Osteocyte (in vitro differentiated cells): ENCODE results near the gene ITPKB. TPM values are rescaled to one million over a fixed set of nuclear protein-coding genes. Genes with fewer than 3 reads are reported as not detected.

Source experiments
- DNase-seq: peaks from one replicate; pipeline ENCODE4 v3.0.0; 2021; ENCODE audit warnings: mixed read lengths; ENCODE audit not compliant: unreplicated experiment; ENCODE audit errors: extremely low spot score
- H3K27ac Mint-ChIP-seq: one replicate; pipeline ENCODE4 v1.8.0; 2021; ENCODE audit warnings: mild to moderate bottlenecking, mixed read lengths; ENCODE audit not compliant: unreplicated experiment
- H3K27me3 Mint-ChIP-seq: one replicate; pipeline ENCODE4 v1.8.0; 2021; ENCODE audit warnings: mixed read lengths; ENCODE audit not compliant: unreplicated experiment
- H3K36me3 Mint-ChIP-seq: one replicate; pipeline ENCODE4 v1.8.0; 2021; ENCODE audit warnings: mixed read lengths; ENCODE audit not compliant: unreplicated experiment
- H3K4me1 Mint-ChIP-seq: one replicate; pipeline ENCODE4 v1.8.0; 2021; ENCODE audit warnings: mixed read lengths; ENCODE audit not compliant: unreplicated experiment
- H3K4me3 Mint-ChIP-seq: one replicate; pipeline ENCODE4 v1.8.0; 2021; ENCODE audit warnings: mild to moderate bottlenecking, moderate library complexity, mixed read lengths; ENCODE audit not compliant: unreplicated experiment
- H3K9me3 Mint-ChIP-seq: one replicate; pipeline ENCODE4 v1.8.0; 2021; ENCODE audit warnings: mixed read lengths; ENCODE audit not compliant: unreplicated experiment
- total RNA-seq: library from RNA; stranded (reverse); gene quantifications from 2 replicates; pipeline ENCODE4 v1.2.1, GENCODE V29; 2021
- TF ChIP-seq, protein P1 (sequence below): fragments of 200-600 bp; sonication (generic); IDR thresholded peaks from 2 replicates; pipeline ENCODE4 v1.5.0; 2021; ENCODE audit warnings: antibody characterized with exemption, mild to moderate bottlenecking, moderate library complexity

The ITPKB gene
- total RNA-seq, 1 donor from 2014 or later = 28.3 TPM

DNA sequence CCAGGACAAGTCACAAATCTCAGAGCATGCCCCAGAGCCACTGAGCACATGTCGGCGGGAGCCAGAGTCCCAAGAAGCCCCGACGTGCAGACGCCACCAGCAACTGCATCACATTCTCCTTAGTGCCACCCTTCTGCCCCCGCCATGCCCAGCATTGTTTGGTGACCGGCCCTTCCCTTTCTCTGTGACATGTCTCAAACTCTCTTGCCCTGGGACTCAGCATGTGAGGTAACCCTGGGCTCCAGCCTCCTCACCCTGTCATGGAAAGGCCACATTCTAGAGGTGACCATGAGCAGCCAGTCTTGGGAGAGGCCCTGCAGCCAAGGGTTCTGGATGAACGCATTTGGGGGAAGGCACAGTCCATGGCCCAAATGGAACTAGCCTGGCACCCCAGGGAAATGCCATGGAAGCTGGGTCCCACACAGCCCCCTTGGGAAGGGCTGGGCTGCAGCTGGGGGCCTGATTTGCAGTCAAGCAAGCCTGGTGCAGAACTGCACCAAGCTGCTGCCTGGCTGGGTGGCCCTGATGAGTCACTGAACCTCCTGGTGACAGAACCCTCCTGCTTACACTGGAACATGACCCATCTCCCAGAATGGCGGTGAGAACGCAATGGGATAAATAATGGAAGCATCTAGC, 94.4 kb downstream of the ITPKB start:
- Mint-ChIP-seq H3K4me1 (peaks cover 15% of the 10 kb centered on the region), H3K36me3 (peaks cover 26% of the 10 kb centered on the region), H3K27ac (no peak overlapping the region), H3K9me3 (no peaks in the 10 kb centered on the region), H3K27me3 (no peaks in the 10 kb centered on the region), H3K4me3 (no peak overlapping the region)
- TF ChIP-seq, protein P1, sequence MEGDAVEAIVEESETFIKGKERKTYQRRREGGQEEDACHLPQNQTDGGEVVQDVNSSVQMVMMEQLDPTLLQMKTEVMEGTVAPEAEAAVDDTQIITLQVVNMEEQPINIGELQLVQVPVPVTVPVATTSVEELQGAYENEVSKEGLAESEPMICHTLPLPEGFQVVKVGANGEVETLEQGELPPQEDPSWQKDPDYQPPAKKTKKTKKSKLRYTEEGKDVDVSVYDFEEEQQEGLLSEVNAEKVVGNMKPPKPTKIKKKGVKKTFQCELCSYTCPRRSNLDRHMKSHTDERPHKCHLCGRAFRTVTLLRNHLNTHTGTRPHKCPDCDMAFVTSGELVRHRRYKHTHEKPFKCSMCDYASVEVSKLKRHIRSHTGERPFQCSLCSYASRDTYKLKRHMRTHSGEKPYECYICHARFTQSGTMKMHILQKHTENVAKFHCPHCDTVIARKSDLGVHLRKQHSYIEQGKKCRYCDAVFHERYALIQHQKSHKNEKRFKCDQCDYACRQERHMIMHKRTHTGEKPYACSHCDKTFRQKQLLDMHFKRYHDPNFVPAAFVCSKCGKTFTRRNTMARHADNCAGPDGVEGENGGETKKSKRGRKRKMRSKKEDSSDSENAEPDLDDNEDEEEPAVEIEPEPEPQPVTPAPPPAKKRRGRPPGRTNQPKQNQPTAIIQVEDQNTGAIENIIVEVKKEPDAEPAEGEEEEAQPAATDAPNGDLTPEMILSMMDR = no peak
- DNase-seq = no peak

DNA sequence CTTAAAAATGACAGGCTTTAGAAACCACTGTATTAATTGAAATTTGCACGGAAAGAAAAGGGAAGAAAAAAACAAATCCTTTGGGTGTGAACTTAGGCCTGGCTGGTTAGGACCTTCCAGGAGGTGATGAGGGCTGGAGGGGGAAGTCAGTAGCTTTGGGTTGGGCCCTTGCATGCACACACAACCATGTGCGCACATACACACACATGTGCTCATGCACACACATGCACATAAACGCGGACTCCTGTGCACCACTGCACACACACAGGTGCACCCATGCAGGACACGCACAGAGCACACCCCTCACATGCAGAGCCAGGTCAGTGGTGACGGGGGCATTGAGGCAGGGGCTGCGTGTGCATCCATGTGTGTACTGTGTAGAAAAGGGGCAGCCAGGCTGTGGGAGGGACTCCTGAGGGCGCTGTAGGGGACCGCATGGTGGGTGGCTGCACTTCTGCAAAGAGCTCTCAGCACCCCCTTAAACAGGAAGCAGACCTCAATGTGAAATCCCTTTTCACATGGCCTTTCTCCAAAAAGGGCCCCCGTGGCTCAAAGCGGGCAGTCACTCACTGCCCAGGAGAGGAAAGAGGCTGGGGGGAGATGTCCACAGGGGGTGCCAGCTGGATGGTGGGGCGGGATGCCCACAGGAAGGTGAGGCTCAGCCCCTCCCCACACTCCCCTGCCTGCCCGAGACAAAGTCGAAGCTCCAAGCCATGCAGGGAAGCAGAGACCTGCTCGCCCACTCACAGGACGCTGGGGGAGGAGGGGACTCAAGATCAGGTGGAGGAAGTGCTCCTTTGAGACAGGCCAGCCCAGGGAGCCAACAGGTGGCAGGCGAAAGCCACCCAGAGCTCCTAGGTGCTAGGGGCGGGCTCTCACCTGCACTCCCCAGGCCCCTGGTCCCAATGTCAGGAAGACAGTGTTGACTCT, 95.2 kb downstream of the ITPKB start:
- no peak for DNase-seq
- TF ChIP-seq, protein P1 = no peak
- peaks cover 15% of the 10 kb centered on the region for H3K4me1 Mint-ChIP-seq
- peaks cover 29% of the 10 kb centered on the region for H3K36me3 Mint-ChIP-seq
- H3K9me3 Mint-ChIP-seq = no peaks in the 10 kb centered on the region
- H3K27ac Mint-ChIP-seq = no peak overlapping the region
- no peak overlapping the region for H3K4me3 Mint-ChIP-seq
- no peaks in the 10 kb centered on the region for H3K27me3 Mint-ChIP-seq

DNA sequence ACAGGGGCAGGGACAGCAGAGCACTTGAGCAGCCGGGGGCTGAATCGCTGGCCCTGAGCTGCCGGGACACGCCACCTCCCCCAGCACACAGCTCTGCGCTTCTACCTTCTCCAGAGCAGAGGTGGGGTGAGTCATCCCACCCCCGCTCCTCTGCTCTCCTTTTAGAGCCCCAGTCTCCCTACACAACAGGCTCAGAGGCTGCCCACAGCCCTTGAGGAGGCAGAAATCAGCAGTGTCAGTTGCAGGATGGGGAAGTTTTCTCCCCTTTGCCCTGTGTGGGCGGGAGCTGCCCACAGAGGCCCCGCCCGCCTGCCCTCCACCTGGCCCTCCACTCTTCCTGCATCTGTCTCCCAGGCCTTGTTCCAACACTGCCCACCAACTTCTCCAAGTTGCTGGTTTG, 95.9 kb downstream of the ITPKB start:
- H3K4me1 Mint-ChIP-seq = peaks cover 15% of the 10 kb centered on the region
- no peak for DNase-seq
- H3K4me3 Mint-ChIP-seq = no peak overlapping the region
- peaks cover 28% of the 10 kb centered on the region for H3K36me3 Mint-ChIP-seq
- H3K27ac Mint-ChIP-seq = no peak overlapping the region
- TF ChIP-seq, protein P1 = no peak
- H3K27me3 Mint-ChIP-seq = no peaks in the 10 kb centered on the region
- no peaks in the 10 kb centered on the region for H3K9me3 Mint-ChIP-seq

DNA sequence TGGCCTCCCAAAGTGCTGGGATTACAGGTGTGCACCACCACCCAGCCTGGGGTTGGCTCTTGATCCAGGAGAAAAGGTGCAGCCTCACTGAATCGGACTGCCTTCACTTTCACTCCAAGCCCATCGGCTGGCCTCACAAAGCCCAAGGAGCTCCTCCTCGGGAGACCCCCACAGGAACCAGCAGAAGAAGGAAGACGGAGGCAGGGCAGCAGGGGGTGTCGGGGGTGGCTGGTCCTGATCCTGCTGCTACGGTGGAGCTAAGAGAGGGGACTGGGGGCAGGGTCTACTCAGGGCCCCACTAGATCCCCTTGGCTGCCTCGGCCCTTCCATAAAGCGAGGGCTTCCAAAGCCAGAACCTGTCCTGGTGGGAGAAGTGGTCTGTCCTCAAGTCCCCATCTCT, 96.7 kb downstream of the ITPKB start:
- no peak for DNase-seq
- Mint-ChIP-seq H3K9me3 (no peaks in the 10 kb centered on the region), H3K4me1 (peaks cover 15% of the 10 kb centered on the region), H3K4me3 (no peak overlapping the region), H3K27ac (no peak overlapping the region), H3K27me3 (no peaks in the 10 kb centered on the region), H3K36me3 (peaks cover 27% of the 10 kb centered on the region)
- TF ChIP-seq, protein P1 = no peak

DNA sequence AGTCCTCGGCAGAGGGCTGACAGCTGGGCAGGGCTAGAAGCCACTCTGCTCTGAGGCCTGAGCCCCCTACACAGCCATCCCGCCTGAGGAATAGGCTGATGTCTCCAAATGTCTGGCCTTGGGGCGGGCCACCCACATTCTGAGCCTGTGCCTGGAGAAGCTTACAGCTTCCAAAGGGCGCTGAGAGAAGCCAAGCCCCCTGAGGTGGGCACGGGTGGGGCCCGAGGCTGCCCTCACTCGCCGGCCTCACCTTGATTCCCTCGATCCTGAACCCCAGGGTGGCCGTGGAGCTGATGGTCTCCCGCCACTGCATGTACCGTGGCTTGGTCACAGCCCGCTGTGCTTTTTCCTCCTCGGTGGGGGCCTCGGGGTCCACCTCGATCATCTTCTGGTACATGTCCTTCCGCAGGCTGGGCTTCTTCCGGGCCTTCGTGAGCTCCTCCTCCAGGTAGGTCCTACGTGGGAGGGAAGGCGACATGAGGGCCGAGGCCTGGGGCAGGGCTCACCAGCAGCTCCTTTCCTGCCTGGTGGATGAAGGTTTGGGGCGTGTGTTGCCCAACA, 97.3 kb downstream of the ITPKB start:
- TF ChIP-seq, protein P1 = no peak
- Mint-ChIP-seq H3K36me3 (peaks cover 24% of the 10 kb centered on the region), H3K27ac (no peak overlapping the region), H3K9me3 (no peaks in the 10 kb centered on the region), H3K4me1 (peaks cover 15% of the 10 kb centered on the region), H3K27me3 (no peaks in the 10 kb centered on the region), H3K4me3 (no peak overlapping the region)
- no peak for DNase-seq
